Ascending aorta (tissue), 2 donors: ENCODE measurements around the gene ZNF784. TPM values are rescaled to one million over a fixed set of nuclear protein-coding genes. Genes with fewer than 3 reads are reported as not detected.

Experiments used
- DNase-seq, 2 donors: peaks; one replicate each; pipeline ENCODE4 v3.0.0-alpha.2; 2019; ENCODE audit warnings: low spot score in 2 of 2
- H3K27ac ChIP-seq, 2 donors: fragments of 200-600 bp; sonication (generic); one replicate each; pipeline ENCODE4 v1.5.1; 2016 to 2017; ENCODE audit warnings: mild to moderate bottlenecking in 1 of 2
- H3K27me3 ChIP-seq: fragments of 200-600 bp; sonication (generic); one replicate; pipeline ENCODE4 v1.5.1; 2017
- H3K36me3 ChIP-seq, 2 donors: fragments of 200-600 bp; sonication (generic); one replicate each; pipeline ENCODE4 v1.5.1; 2016
- H3K4me1 ChIP-seq, 2 donors: fragments of 200-600 bp; sonication (generic); one replicate each; pipeline ENCODE4 v1.5.1; 2016 to 2017; ENCODE audit warnings: mild to moderate bottlenecking in 1 of 2
- H3K4me3 ChIP-seq, 2 donors: fragments of 200-600 bp; sonication (generic); one replicate each; pipeline ENCODE4 v1.5.1; 2016 to 2017; ENCODE audit warnings: mild to moderate bottlenecking in 1 of 2
- H3K9me3 ChIP-seq, 2 donors: fragments of 200-600 bp; sonication (generic); one replicate each; pipeline ENCODE4 v1.5.1; 2016
- CTCF ChIP-seq, 3 experiments: fragments of 200-600 bp in 2 of 3; fragments of 450-650 bp in 1 of 3; sonication (generic) in 2 of 3; IDR thresholded peaks; one replicate each; pipeline ENCODE4 v1.5.1; 2016 to 2019; ENCODE audit warnings: antibody characterized with exemption in 3 of 3, mild to moderate bottlenecking in 1 of 3, moderate library complexity in 1 of 3
- intact Hi-C: fragments of 100-400 bp; cut with DNase I; formaldehyde crosslinking; loops from one replicate; pipeline ENCODE4 v1.15.1; 2023
- total RNA-seq: library from RNA; depleted of rRNA; stranded (reverse); fragments of >200 nt; gene quantifications from one replicate; pipeline ENCODE4 v1.1.0, GENCODE V29; 2016

Gene ZNF784
- total RNA-seq, 1 donor from 2014 or later: 14.7 TPM

- Histone ChIP-seq H3K27me3 (no peaks in the 10 kb centered on the region), H3K4me1 (peaks cover 9 to 18% of the 10 kb centered on the region in 2 donors), H3K36me3 (peaks cover 16 to 22% of the 10 kb centered on the region in 2 donors), H3K4me3 (peak overlapping the region in 1 of 2 donors; percentile 85), H3K27ac (no peak overlapping the region), H3K9me3 (no peaks in the 10 kb centered on the region)
- TF ChIP-seq CTCF (IDR thresholded peaks at IDR 0.05): no peak
- no peak for DNase-seq
- intact Hi-C loops: loop anchor here (2.0 to 10.0 kb wide), 4 partner anchors 17 to 197 kb away; partner anchors contain the start of genes FIZ1, RPL28, TMEM238 and ZNF784
Measured at GRCh38 chr19:55581823-55582223, 42.5 kb downstream of the ZNF784 start.

GRCh38 chr19:55581145-55581822 is 43.1 kb downstream of the ZNF784 start:
- H3K4me3 ChIP-seq: peak overlapping the region; percentile 67 to 85
- no peaks in the 10 kb centered on the region for H3K27me3 ChIP-seq
- H3K9me3 ChIP-seq: no peaks in the 10 kb centered on the region
- intact Hi-C loops: loop anchor here (2.0 to 10.0 kb wide), 4 partner anchors 18 to 196 kb away; partner anchors contain the start of genes FIZ1, RPL28, TMEM238 and ZNF784
- H3K27ac ChIP-seq: peak overlapping the region; percentile 89 to 92
- H3K4me1 ChIP-seq: peaks cover 5 to 13% of the 10 kb centered on the region in 2 donors
- peaks cover 16 to 22% of the 10 kb centered on the region in 2 donors for H3K36me3 ChIP-seq
- no peak for DNase-seq
- no peak for TF ChIP-seq CTCF (IDR thresholded peaks at IDR 0.05)

- TF ChIP-seq CTCF (IDR thresholded peaks at IDR 0.05): no peak
- Histone ChIP-seq H3K4me1 (peaks cover 2 to 8% of the 10 kb centered on the region in 2 donors), H3K27me3 (no peaks in the 10 kb centered on the region), H3K27ac (peak within 1 kb of the TSS; percentile 89 to 92), H3K36me3 (peaks cover 16 to 22% of the 10 kb centered on the region in 2 donors), H3K4me3 (peak within 1 kb of the TSS; percentile 67 to 85), H3K9me3 (no peaks in the 10 kb centered on the region)
- peak; percentile 32 to 89 for DNase-seq
- intact Hi-C loops: loop anchor here (1.0 to 10.0 kb wide), 6 partner anchors 18 to 196 kb away; partner anchors contain the start of genes FIZ1, RPL28, TMEM238 and ZNF784
Measured at GRCh38 chr19:55580628-55581144, 43.7 kb downstream of the ZNF784 start, which contains the start of gene ZNF579. Gene ZNF579 (minus strand): TSS chr19:55580848. CDS start chr19:55579639, 1,209 bp downstream.

GRCh38 chr19:55579766-55580621 is 44.4 kb downstream of the ZNF784 start:
- Histone ChIP-seq H3K4me3 (peak overlapping the region; percentile 67 to 85), H3K36me3 (peaks cover 16 to 22% of the 10 kb centered on the region in 2 donors), H3K4me1 (peaks cover 0 to 6% of the 10 kb centered on the region in 2 donors), H3K9me3 (no peaks in the 10 kb centered on the region), H3K27ac (peak overlapping the region; percentile 89 to 92), H3K27me3 (no peaks in the 10 kb centered on the region)
- intact Hi-C loops: loop anchor here (1.0 to 10.0 kb wide), 6 partner anchors 19 to 195 kb away; partner anchors contain the start of genes FIZ1, RPL28, TMEM238 and ZNF784
- DNase-seq: no peak
- TF ChIP-seq CTCF (IDR thresholded peaks at IDR 0.05): no peak
